Measurements from ENCODE around the gene NEMP2.

DNA sequence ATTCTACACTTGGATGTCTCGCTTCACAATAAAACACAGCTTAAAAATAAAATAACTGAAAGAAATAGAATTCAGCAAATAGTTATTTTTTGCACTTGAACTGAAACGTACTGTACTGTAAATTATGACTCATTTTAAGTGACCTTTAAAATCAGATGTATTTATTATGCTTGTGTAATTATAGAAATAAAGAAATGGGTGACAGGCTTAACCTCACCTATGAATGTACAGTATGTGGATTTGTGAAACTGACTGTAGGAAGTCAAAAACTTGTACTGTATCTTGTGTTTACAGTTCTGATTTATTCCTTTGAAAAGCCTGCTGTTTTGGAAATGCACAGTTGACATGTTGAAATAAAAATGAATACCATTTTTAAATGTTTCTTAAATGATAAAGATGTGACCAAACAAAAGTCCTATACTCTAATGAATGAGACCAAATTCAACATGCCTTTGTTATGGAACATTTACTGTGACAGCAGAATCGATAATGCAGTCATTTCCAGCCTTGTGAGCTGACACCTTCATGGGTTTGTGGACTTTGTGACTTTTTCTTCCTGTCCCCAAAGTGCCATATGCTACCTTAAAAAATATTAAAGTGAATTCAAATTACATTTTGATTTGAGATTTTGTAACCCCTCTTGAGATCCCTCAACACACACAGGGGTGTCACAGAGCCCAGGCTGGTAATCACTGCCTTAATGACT lies 32.7 kb downstream of the NEMP2 start:
- TF ChIP-seq CEBPB (IDR thresholded peaks at IDR 0.05; ENCODE audit: low read depth, low read length) (no peak), POLR2A (IDR thresholded peaks at IDR 0.05; ENCODE audit: low read depth, low read length) (no peak), RCOR1 (IDR thresholded peaks at IDR 0.05; ENCODE audit: insufficient replicate concordance, low read length) (no peak)
